GM12872 (cell line): ENCODE data around the gene RAB9A.
A peak's percentile ranks its signal among the peaks of the same experiment; 100 is the strongest.

Experiments used
- TF ChIP-seq, protein P1 (sequence below): IDR thresholded peaks from 3 replicates; pipeline ENCODE4 v1.5.1; 2011; ENCODE audit warnings: low read depth, mild to moderate bottlenecking, low read length, moderate library complexity; ENCODE audit not compliant: insufficient read depth

RAB9A gene

DNA sequence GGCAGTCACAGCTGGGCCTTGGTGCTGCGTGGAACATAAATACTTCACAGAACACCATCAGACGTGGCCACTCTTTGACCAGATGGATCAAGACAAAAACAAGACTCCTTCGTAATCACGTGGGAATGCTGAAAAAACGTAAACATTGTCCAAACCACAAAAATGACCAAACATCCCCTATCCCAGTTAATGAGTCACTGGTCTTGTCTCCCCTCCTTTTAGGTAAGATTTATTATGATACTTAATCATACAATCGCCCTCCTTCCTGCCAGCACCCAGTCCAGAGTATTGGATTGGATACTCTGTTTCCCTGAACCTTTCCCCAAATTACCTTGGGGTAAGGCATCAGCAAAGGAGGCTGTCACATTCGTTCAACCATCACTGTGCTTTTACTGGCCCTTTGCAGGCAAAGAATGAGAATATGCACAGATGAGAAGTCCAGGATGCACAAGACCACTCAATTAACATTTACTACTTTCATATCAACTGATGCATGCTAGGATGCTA lies 36.6 kb upstream of the RAB9A start:
- TF ChIP-seq, protein P1, sequence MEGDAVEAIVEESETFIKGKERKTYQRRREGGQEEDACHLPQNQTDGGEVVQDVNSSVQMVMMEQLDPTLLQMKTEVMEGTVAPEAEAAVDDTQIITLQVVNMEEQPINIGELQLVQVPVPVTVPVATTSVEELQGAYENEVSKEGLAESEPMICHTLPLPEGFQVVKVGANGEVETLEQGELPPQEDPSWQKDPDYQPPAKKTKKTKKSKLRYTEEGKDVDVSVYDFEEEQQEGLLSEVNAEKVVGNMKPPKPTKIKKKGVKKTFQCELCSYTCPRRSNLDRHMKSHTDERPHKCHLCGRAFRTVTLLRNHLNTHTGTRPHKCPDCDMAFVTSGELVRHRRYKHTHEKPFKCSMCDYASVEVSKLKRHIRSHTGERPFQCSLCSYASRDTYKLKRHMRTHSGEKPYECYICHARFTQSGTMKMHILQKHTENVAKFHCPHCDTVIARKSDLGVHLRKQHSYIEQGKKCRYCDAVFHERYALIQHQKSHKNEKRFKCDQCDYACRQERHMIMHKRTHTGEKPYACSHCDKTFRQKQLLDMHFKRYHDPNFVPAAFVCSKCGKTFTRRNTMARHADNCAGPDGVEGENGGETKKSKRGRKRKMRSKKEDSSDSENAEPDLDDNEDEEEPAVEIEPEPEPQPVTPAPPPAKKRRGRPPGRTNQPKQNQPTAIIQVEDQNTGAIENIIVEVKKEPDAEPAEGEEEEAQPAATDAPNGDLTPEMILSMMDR, result no peak

DNA sequence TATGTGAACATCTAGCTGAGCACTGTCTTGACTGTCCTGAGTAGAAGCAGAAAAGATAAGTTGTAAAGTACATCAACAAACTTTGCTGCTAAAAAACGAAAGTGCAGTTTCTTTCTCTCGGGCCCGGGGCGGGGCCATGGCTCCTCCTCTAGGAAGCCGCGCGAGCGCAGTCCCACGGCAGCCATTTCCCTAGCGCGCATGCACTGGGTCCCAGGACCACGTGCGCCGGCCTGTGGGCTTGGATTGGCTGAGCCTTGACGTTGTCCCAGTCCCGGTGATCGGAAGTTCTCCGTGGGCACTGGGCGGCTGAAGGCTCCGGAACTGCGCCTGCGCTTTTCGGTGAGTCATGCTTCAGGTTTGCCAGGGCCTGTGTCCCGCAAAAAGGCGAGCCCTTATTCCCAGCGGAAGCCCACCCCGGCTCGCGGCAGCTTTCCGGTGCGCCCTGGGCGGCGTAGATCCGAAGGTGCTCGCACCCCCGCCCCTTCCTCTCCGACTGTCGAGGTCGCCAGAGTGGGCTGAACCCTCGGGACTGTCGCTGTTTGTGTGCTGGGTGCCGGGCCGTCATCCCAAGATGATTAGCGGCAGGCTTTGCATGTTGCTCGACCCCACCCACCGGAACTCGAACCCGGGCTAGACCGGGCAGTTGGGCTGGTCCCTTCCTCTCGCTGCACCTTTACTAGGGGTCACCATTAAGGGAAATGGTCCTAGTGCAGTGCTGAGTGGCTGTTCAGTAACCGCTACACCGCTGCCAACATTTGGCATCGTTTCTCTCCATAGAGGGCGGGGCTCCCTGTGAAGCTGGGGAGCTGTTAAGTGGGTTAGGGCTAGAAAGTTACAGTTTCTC lies 35.9 kb upstream of the RAB9A start, which contains the start of gene TCEANC:
Gene TCEANC, plus strand, starts transcription at position 292 of the 844 bp plus-strand sequence. CDS start 9,368 bp downstream, outside the sequence.
- TF ChIP-seq, protein P1, result no peak

DNA sequence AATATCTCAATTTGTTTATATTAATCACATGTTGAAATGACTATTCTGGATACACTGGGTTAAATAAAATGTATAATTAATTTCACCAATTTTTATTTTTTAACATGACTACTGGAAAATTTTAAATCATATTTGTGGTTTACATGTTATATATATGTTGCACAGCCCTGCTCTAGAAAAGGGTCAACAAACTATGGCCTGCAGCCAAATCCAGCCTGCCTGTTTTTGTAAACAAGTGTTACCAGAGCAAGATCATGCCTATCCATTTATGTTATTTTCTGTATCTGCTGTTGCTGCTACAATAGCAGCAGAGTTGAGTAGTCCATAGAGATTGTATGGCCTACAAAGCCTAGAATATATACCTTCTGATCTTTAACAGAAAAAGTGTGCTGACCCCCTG lies 34.8 kb upstream of the RAB9A start:
- TF ChIP-seq, protein P1, result no peak

DNA sequence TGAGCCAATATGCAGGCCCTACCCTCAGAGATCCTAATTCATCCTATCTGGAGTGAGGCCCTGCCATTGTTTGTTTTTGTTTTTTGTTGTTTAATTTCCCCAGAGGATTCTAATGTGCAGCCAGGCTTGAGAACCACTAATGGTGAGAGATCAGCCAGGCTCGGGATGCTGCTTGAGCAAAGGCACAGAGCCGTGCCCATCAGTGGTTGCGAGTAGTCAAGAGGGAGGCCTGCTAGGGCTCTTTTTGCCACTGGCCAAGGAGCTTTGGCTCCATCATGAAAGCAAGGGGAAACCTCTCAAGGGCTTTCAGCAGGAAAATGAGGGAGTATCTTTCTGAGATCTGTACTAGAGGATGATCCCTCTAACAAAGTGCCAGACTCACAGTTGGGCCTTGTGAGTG lies 33.3 kb upstream of the RAB9A start:
- TF ChIP-seq, protein P1, result no peak

DNA sequence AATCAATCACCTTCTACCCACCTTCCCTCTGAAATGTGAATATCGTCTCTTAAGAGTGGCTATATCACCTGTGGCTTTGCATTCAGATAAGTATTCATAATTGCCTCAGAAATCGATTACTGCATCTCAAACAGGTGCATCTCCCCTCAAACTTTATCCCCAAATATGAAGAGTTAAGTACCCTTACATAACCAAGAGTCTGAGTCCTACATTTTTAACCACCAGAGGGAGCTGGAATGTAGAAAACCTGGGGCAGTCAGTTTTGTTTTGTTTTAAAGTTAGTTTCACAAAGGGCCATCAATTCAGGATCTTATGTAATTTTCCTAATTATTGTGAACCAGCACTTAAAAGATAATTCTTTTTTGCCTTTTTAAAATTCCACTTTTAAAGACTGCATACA lies 30.3 kb upstream of the RAB9A start:
- TF ChIP-seq, protein P1, result peak; percentile 36; the same call in 2 of the 3 replicates

DNA sequence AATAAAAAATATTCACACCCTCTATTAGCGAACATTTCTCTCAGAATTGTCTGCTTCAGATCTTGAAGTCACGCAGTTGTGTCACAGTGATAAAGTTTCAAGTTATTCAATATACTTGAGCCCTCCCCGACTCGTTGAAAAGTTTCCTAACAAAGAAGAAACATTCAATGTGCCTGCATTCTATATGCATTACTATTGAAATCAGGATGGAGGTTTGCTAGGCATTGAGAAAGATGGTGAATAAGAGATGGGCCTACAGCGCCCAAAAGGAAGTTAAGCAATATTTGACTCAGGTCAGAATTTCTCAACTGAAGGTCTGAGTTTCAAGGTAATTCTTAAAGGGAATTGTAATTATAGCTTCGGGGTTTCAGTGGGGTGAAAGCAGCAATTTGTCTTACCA lies 29.9 kb upstream of the RAB9A start:
- TF ChIP-seq, protein P1, result no peak

DNA sequence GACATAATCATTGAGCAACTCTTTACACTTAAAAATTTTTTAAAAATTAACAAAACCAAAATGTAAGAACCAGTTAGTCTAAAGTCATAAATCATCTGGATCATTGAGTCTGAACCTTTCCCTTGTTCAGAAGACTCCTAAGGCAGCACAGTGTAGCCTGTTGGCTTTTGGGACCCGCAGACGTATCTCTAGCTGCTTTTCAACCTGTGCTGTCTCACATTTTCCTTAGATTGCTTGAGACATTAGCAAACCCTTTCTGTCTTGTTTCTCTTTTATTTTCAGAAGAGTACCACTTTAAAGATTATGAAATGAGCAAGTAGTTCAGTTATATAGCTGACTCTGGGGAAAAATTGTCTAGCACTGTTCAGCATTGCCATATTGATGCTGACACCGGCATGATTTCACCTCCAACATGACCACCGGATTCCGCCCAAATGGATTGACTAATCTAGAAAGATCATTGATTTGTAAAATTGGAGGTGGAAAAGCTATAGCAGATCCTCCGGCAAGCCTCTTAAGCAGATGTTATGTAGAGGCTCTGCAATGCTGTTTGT lies 27.1 kb upstream of the RAB9A start:
- TF ChIP-seq, protein P1, result no peak
